ENCODE results near the gene HK1.
"Not testable (repeated sequence)": the region's sequence is repeated elsewhere in the genome, so short reads cannot be mapped to it uniquely, and the experiment has no call there.

The HK1 gene

GRCh38 chr10:69308304-69308703, 30.0 kb downstream of the HK1 start:
- not testable (repeated sequence) for DNase-seq (ENCODE audit: low read depth)

GRCh38 chr10:69311309-69311708, 33.0 kb downstream of the HK1 start:
- DNase-seq (ENCODE audit: low read depth): no peak

GRCh38 chr10:69312528-69312927, 34.2 kb downstream of the HK1 start:
- no peak for DNase-seq (ENCODE audit: low read depth)

GRCh38 chr10:69315100-69315542, 36.8 kb downstream of the HK1 start:
- DNase-seq (ENCODE audit: low read depth): no peak

GRCh38 chr10:69315610-69316312, 37.5 kb downstream of the HK1 start:
- DNase-seq (ENCODE audit: low read depth): no peak

- no peak for DNase-seq (ENCODE audit: low read depth)
Measured at GRCh38 chr10:69316313-69317059, 38.2 kb downstream of the HK1 start.

GRCh38 chr10:69317175-69317604, 38.9 kb downstream of the HK1 start:
- DNase-seq (ENCODE audit: low read depth): no peak

GRCh38 chr10:69317626-69318105, 39.4 kb downstream of the HK1 start:
- no peak for DNase-seq (ENCODE audit: low read depth)

GRCh38 chr10:69318106-69318866, 40.0 kb downstream of the HK1 start:
- peak; percentile 87 for DNase-seq (ENCODE audit: low read depth)

- DNase-seq (ENCODE audit: low read depth): peak; percentile 65
Measured at GRCh38 chr10:69318867-69319727, 40.8 kb downstream of the HK1 start.

GRCh38 chr10:69319841-69320316, 41.6 kb downstream of the HK1 start:
- no peak for DNase-seq (ENCODE audit: low read depth)

- DNase-seq (ENCODE audit: low read depth): no peak
Measured at GRCh38 chr10:69320521-69320920, 42.2 kb downstream of the HK1 start.

- DNase-seq (ENCODE audit: low read depth): no peak
Measured at GRCh38 chr10:69321039-69321715, 42.9 kb downstream of the HK1 start.

GRCh38 chr10:69321865-69322264, 43.6 kb downstream of the HK1 start:
- DNase-seq (ENCODE audit: low read depth): no peak

GRCh38 chr10:69322346-69322745, 44.0 kb downstream of the HK1 start:
- not testable (repeated sequence) for DNase-seq (ENCODE audit: low read depth)

- no peak for DNase-seq (ENCODE audit: low read depth)
Measured at GRCh38 chr10:69323622-69324021, 45.3 kb downstream of the HK1 start.

- no peak for DNase-seq (ENCODE audit: low read depth)
Measured at GRCh38 chr10:69324583-69324982, 46.3 kb downstream of the HK1 start.

GRCh38 chr10:69325637-69326523, 47.6 kb downstream of the HK1 start:
- not testable (repeated sequence) for DNase-seq (ENCODE audit: low read depth)

GRCh38 chr10:69326692-69327091, 48.4 kb downstream of the HK1 start:
- no peak for DNase-seq (ENCODE audit: low read depth)
